Measurements from ENCODE around the gene TRAF3IP1. TPM values are rescaled to one million over a fixed set of nuclear protein-coding genes. Genes with fewer than 3 reads are reported as not detected.
A peak's percentile ranks its signal among the peaks of the same experiment; 100 is the strongest.

The TRAF3IP1 gene
- total and polyA plus RNA-seq, 4 donors: 8.9 to 41.0 (median 14.7) TPM

GRCh38 chr2:238449909-238450417 lies 129.6 kb downstream of the TRAF3IP1 start:
- Histone ChIP-seq H3K27me3 (ENCODE audit: control insufficient read depth in 3 of 3, insufficient read depth in 3 of 3, low read length in 2 of 3) (no peaks in the 10 kb centered on the region), H3K4me3 (no peak overlapping the region), H3K27ac (ENCODE audit: low read depth in 1 of 2, low read length in 1 of 2) (peak overlapping the region; percentile 42 to 68), H3K9ac (ENCODE audit: insufficient read depth in 1 of 2, low read length in 2 of 2) (no peak overlapping the region), H3K4me1 (ENCODE audit: control insufficient read depth in 5 of 5, insufficient read depth in 5 of 5, low read length in 5 of 5) (peaks cover 0 to 6% (median 0%) of the 10 kb centered on the region in 5 donors), H3K9me3 (ENCODE audit: control insufficient read depth in 4 of 4, insufficient read depth in 3 of 4, low read length in 3 of 4) (peaks cover 0 to 3% (median 0%) of the 10 kb centered on the region in 4 donors), H3K36me3 (ENCODE audit: control insufficient read depth in 4 of 4, insufficient read depth in 4 of 4, low read length in 4 of 4) (peaks cover 12 to 60% (median 40%) of the 10 kb centered on the region in 4 donors)
- DNase-seq: peak; percentile 61 to 77 (median 64)
- WGBS, 2 donors: 54 to 58% methylated on average over 9 of the region's 9 CpGs
- no peak for TF ChIP-seq CTCF (IDR thresholded peaks at IDR 0.05; ENCODE audit: control extremely low read depth, extremely low read depth)
- no peak for ATAC-seq (ENCODE audit: insufficient read depth, low FRiP score)

GRCh38 chr2:238450440-238450861 lies 130.1 kb downstream of the TRAF3IP1 start:
- H3K27me3 ChIP-seq (ENCODE audit: control insufficient read depth in 3 of 3, insufficient read depth in 3 of 3, low read length in 2 of 3): no peaks in the 10 kb centered on the region
- no peak for DNase-seq
- ATAC-seq (ENCODE audit: insufficient read depth, low FRiP score): no peak
- H3K4me1 ChIP-seq (ENCODE audit: control insufficient read depth in 5 of 5, insufficient read depth in 5 of 5, low read length in 5 of 5): peaks cover 0 to 6% (median 0%) of the 10 kb centered on the region in 5 donors
- 67 to 78% methylated on average over 11 of the region's 11 CpGs for WGBS, 2 donors
- peaks cover 0 to 3% (median 0%) of the 10 kb centered on the region in 4 donors for H3K9me3 ChIP-seq (ENCODE audit: control insufficient read depth in 4 of 4, insufficient read depth in 3 of 4, low read length in 3 of 4)
- TF ChIP-seq CTCF (IDR thresholded peaks at IDR 0.05; ENCODE audit: control extremely low read depth, extremely low read depth): no peak
- peak overlapping the region; percentile 62 to 68 for H3K27ac ChIP-seq (ENCODE audit: low read depth in 1 of 2, low read length in 1 of 2)
- H3K9ac ChIP-seq (ENCODE audit: insufficient read depth in 1 of 2, low read length in 2 of 2): no peak overlapping the region
- peaks cover 12 to 57% (median 37%) of the 10 kb centered on the region in 4 donors for H3K36me3 ChIP-seq (ENCODE audit: control insufficient read depth in 4 of 4, insufficient read depth in 4 of 4, low read length in 4 of 4)
- H3K4me3 ChIP-seq: no peak overlapping the region

Small RNA genes lying within 50 kb of the gene (small RNA-seq; reads per million reads assigned to genes)
- gene RNU6-234P (ENCODE audit: low replicate concordance): not detected

Other genes starting within 250 kb of the TRAF3IP1 start
- 1 to 10 TPM; 2.1 to 3.0 TPM for gene ESPNL, start 220.2 kb upstream of the TRAF3IP1 start, total RNA-seq
- under 1 TPM; 0.07 to 0.20 TPM for gene ESPNL, start 220.2 kb upstream of the TRAF3IP1 start, polyA plus RNA-seq
- gene KLHL30, start 181.8 kb upstream of the TRAF3IP1 start, total RNA-seq: 1 to 10 TPM in 1 of 2 donors, under 1 TPM in 1; 0.57 to 2.1 TPM
- gene KLHL30, start 181.8 kb upstream of the TRAF3IP1 start, polyA plus RNA-seq: under 1 TPM; 0.18 to 0.21 TPM
- gene ERFE, start 161.5 kb upstream of the TRAF3IP1 start, total RNA-seq: under 1 TPM; 0.52 to 0.54 TPM
- under 1 TPM in 1 of 2 donors, not detected in 1; 0.54 TPM for gene ERFE, start 161.5 kb upstream of the TRAF3IP1 start, polyA plus RNA-seq
- 10 to 100 TPM; 38.0 to 46.3 TPM for gene ILKAP, start 116.8 kb upstream of the TRAF3IP1 start, total RNA-seq
- 10 to 100 TPM; 35.0 to 52.0 TPM for gene ILKAP, start 116.8 kb upstream of the TRAF3IP1 start, polyA plus RNA-seq
- gene HES6, start 80.5 kb upstream of the TRAF3IP1 start, total RNA-seq: 10 to 100 TPM in 1 of 2 donors, 1 to 10 TPM in 1; 4.4 to 12.5 TPM
- 10 to 100 TPM in 1 of 2 donors, 1 to 10 TPM in 1; 9.8 to 11.6 TPM for gene HES6, start 80.5 kb upstream of the TRAF3IP1 start, polyA plus RNA-seq
- 10 to 100 TPM; 15.0 to 27.1 TPM for gene PER2, start 31.9 kb upstream of the TRAF3IP1 start, total RNA-seq
- 1 to 10 TPM; 4.1 to 6.0 TPM for gene PER2, start 31.9 kb upstream of the TRAF3IP1 start, polyA plus RNA-seq
- 10 to 100 TPM; 18.2 to 34.9 TPM for gene ASB1, start 106.4 kb downstream of the TRAF3IP1 start, total RNA-seq
- gene ASB1, start 106.4 kb downstream of the TRAF3IP1 start, polyA plus RNA-seq: 10 to 100 TPM; 17.7 to 22.9 TPM